BLaER1 treated with 17β-estradiol and CSF1 and Interleukin-3, amounts not matched to agents 10 nM and 100 nM (cell line): ENCODE results near the gene ZNF280C.
"Not testable (repeated sequence)": the region's sequence is repeated elsewhere in the genome, so short reads cannot be mapped to it uniquely, and the experiment has no call there.

Experiments
- H3K27ac ChIP-seq, 11 experiments: shearing (Covaris generic); formaldehyde crosslinking; 2 replicates each; pipeline ENCODE4 v1.8.1; 2022
- H3K27me3 ChIP-seq, 11 experiments: shearing (Covaris generic); formaldehyde crosslinking; 2 replicates each; pipeline ENCODE4 v1.8.1; 2022
- H3K36me3 ChIP-seq, 11 experiments: shearing (Covaris generic); formaldehyde crosslinking; 2 replicates each; pipeline ENCODE4 v1.8.1; 2022
- H3K4me1 ChIP-seq, 10 experiments: shearing (Covaris generic); formaldehyde crosslinking; 2 replicates each; pipeline ENCODE4 v1.8.1; 2022
- H3K4me2 ChIP-seq, 11 experiments: shearing (Covaris generic); formaldehyde crosslinking; 2 replicates each; pipeline ENCODE4 v1.8.1; 2022
- H3K4me3 ChIP-seq, 10 experiments: shearing (Covaris generic); formaldehyde crosslinking; 2 replicates each; pipeline ENCODE4 v1.8.1; 2022
- H3K9ac ChIP-seq, 11 experiments: shearing (Covaris generic); formaldehyde crosslinking; 2 replicates each; pipeline ENCODE4 v1.8.1; 2022
- H3K9me3 ChIP-seq, 11 experiments: shearing (Covaris generic); formaldehyde crosslinking; replicated peaks in 1 of 11; 2 replicates each; pipeline ENCODE4 v1.8.1; 2022
- H4K20me1 ChIP-seq, 11 experiments: shearing (Covaris generic); formaldehyde crosslinking; 2 replicates each; pipeline ENCODE4 v1.8.1; 2022
- Cebpa-rat ChIP-seq, 11 experiments: shearing (Covaris generic); IDR thresholded peaks; 2 replicates each; pipeline ENCODE4 v1.8.1; 2022

ZNF280C gene

GRCh38 chrX:130247996-130248395 is 20.7 kb downstream of the ZNF280C start:
- TF ChIP-seq Cebpa-rat (IDR thresholded peaks at IDR 0.05) = no peak
- no peak overlapping the region for H3K4me3 ChIP-seq
- H3K36me3 ChIP-seq = peaks cover 6 to 60% (median 28%) of the 10 kb centered on the region in 11 experiments
- H3K4me1 ChIP-seq = no peaks in the 10 kb centered on the region
- H3K9me3 ChIP-seq = no peaks in the 10 kb centered on the region
- no peak overlapping the region for H3K9ac ChIP-seq
- no peak overlapping the region for H3K4me2 ChIP-seq
- H4K20me1 ChIP-seq = peaks cover 0 to 37% (median 11%) of the 10 kb centered on the region in 11 experiments; a peak in 11 of 22 replicates
- H3K27me3 ChIP-seq = peaks cover 68 to 100% (median 95%) of the 10 kb centered on the region in 11 experiments
- H3K27ac ChIP-seq = no peak overlapping the region

- H3K9ac ChIP-seq = no peak overlapping the region
- no peak overlapping the region for H3K4me2 ChIP-seq
- no peak for TF ChIP-seq Cebpa-rat (IDR thresholded peaks at IDR 0.05)
- peaks cover 0 to 26% (median 11%) of the 10 kb centered on the region in 11 experiments; a peak in 11 of 22 replicates for H4K20me1 ChIP-seq
- H3K4me3 ChIP-seq = no peak overlapping the region
- no peak overlapping the region for H3K27ac ChIP-seq
- H3K36me3 ChIP-seq = peaks cover 17 to 76% (median 39%) of the 10 kb centered on the region in 11 experiments
- H3K9me3 ChIP-seq = no peaks in the 10 kb centered on the region
- peaks cover 75 to 98% (median 93%) of the 10 kb centered on the region in 11 experiments for H3K27me3 ChIP-seq
- H3K4me1 ChIP-seq = no peaks in the 10 kb centered on the region
These were observed 22.6 kb downstream of the ZNF280C start for GRCh38 chrX:130246084-130246483.

- H3K9me3 ChIP-seq = no peaks in the 10 kb centered on the region
- H3K9ac ChIP-seq = no peak overlapping the region
- H3K27me3 ChIP-seq = peaks cover 81 to 98% (median 93%) of the 10 kb centered on the region in 11 experiments
- H3K4me3 ChIP-seq = no peak overlapping the region
- H3K36me3 ChIP-seq = peaks cover 20 to 82% (median 41%) of the 10 kb centered on the region in 11 experiments
- no peak overlapping the region for H3K4me2 ChIP-seq
- no peak for TF ChIP-seq Cebpa-rat (IDR thresholded peaks at IDR 0.05)
- H3K4me1 ChIP-seq = no peaks in the 10 kb centered on the region
- no peak overlapping the region for H3K27ac ChIP-seq
- H4K20me1 ChIP-seq = peaks cover 0 to 25% (median 11%) of the 10 kb centered on the region in 11 experiments; a peak in 11 of 22 replicates
These were observed 23.3 kb downstream of the ZNF280C start for GRCh38 chrX:130245441-130245840.

- Histone ChIP-seq H3K36me3 (peaks cover 17 to 94% (median 58%) of the 10 kb centered on the region in 11 experiments; a peak in 19 of 22 replicates), H3K27me3 (peaks cover 73 to 99% (median 96%) of the 10 kb centered on the region in 11 experiments)
- not testable (repeated sequence) for H3K4me3 ChIP-seq, H3K9ac ChIP-seq, H3K4me1 ChIP-seq, H3K27ac ChIP-seq, H4K20me1 ChIP-seq, H3K9me3 ChIP-seq, H3K4me2 ChIP-seq
These were observed 37.5 kb downstream of the ZNF280C start for GRCh38 chrX:130231184-130231583.

- TF ChIP-seq Cebpa-rat (IDR thresholded peaks at IDR 0.05) = no peak
- Histone ChIP-seq H3K27ac (no peak overlapping the region), H3K27me3 (peaks cover 74 to 100% (median 98%) of the 10 kb centered on the region in 11 experiments), H3K4me3 (no peak overlapping the region), H3K9ac (no peak overlapping the region), H3K4me2 (no peak overlapping the region), H4K20me1 (peaks cover 0 to 8% (median 0%) of the 10 kb centered on the region in 11 experiments; a peak in 1 of 22 replicates), H3K9me3 (peaks cover 0 to 6% (median 3%) of the 10 kb centered on the region in 11 experiments; a peak in 4 of 22 replicates), H3K4me1 (no peaks in the 10 kb centered on the region), H3K36me3 (peaks cover 22 to 94% (median 58%) of the 10 kb centered on the region in 11 experiments; a peak in 21 of 22 replicates)
These were observed 39.8 kb downstream of the ZNF280C start for GRCh38 chrX:130228871-130229270.

- no peak overlapping the region for H3K9ac ChIP-seq
- H3K27ac ChIP-seq = no peak overlapping the region
- peak in 1 of 11 experiments; percentile 11; a peak in 1 of 22 replicates for TF ChIP-seq Cebpa-rat (IDR thresholded peaks at IDR 0.05)
- H3K4me3 ChIP-seq = no peak overlapping the region
- H4K20me1 ChIP-seq = peaks cover 0 to 8% (median 0%) of the 10 kb centered on the region in 11 experiments; a peak in 4 of 22 replicates
- no peak overlapping the region for H3K4me2 ChIP-seq
- no peaks in the 10 kb centered on the region for H3K4me1 ChIP-seq
- peaks cover 11 to 71% (median 40%) of the 10 kb centered on the region in 11 experiments; a peak in 20 of 22 replicates for H3K36me3 ChIP-seq
- no peaks in the 10 kb centered on the region for H3K9me3 ChIP-seq
- peaks cover 88 to 100% (median 98%) of the 10 kb centered on the region in 11 experiments for H3K27me3 ChIP-seq
These were observed 43.9 kb downstream of the ZNF280C start for GRCh38 chrX:130224810-130225209.

- no peak overlapping the region for H3K9ac ChIP-seq
- no peak overlapping the region for H3K4me3 ChIP-seq
- H4K20me1 ChIP-seq = peaks cover 0 to 3% (median 0%) of the 10 kb centered on the region in 11 experiments; a peak in 5 of 22 replicates
- no peaks in the 10 kb centered on the region for H3K4me1 ChIP-seq
- H3K27me3 ChIP-seq = peaks cover 66 to 98% (median 90%) of the 10 kb centered on the region in 11 experiments
- H3K36me3 ChIP-seq = peaks cover 14 to 89% (median 53%) of the 10 kb centered on the region in 11 experiments
- no peak for TF ChIP-seq Cebpa-rat (IDR thresholded peaks at IDR 0.05)
- no peak overlapping the region for H3K4me2 ChIP-seq
- no peak overlapping the region for H3K27ac ChIP-seq
- H3K9me3 ChIP-seq = peaks cover 0 to 10% (median 0%) of the 10 kb centered on the region in 11 experiments; a peak in 2 of 22 replicates
These were observed 52.4 kb downstream of the ZNF280C start for GRCh38 chrX:130216320-130216719.

- Histone ChIP-seq H3K4me3 (no peak overlapping the region), H3K27me3 (peaks cover 64 to 98% (median 89%) of the 10 kb centered on the region in 11 experiments), H3K4me1 (no peaks in the 10 kb centered on the region), H3K4me2 (no peak overlapping the region), H3K27ac (no peak overlapping the region), H3K9ac (no peak overlapping the region), H4K20me1 (peaks cover 0 to 4% (median 0%) of the 10 kb centered on the region in 11 experiments; a peak in 2 of 22 replicates), H3K36me3 (peaks cover 19 to 95% (median 59%) of the 10 kb centered on the region in 11 experiments), H3K9me3 (peaks cover 0 to 10% (median 0%) of the 10 kb centered on the region in 11 experiments; a peak in 2 of 22 replicates)
- no peak for TF ChIP-seq Cebpa-rat (IDR thresholded peaks at IDR 0.05)
These were observed 55.3 kb downstream of the ZNF280C start for GRCh38 chrX:130213376-130213775.

- peaks cover 61 to 99% (median 92%) of the 10 kb centered on the region in 11 experiments for H3K27me3 ChIP-seq
- peaks cover 0 to 10% (median 0%) of the 10 kb centered on the region in 11 experiments; a peak in 2 of 22 replicates for H3K9me3 ChIP-seq
- H3K27ac ChIP-seq = no peak overlapping the region
- H4K20me1 ChIP-seq = peaks cover 0 to 4% (median 0%) of the 10 kb centered on the region in 11 experiments; a peak in 2 of 22 replicates
- H3K4me1 ChIP-seq = no peaks in the 10 kb centered on the region
- no peak overlapping the region for H3K9ac ChIP-seq
- TF ChIP-seq Cebpa-rat (IDR thresholded peaks at IDR 0.05) = no peak
- peaks cover 19 to 95% (median 51%) of the 10 kb centered on the region in 11 experiments for H3K36me3 ChIP-seq
- no peak overlapping the region for H3K4me3 ChIP-seq
- H3K4me2 ChIP-seq = no peak overlapping the region
These were observed 56.3 kb downstream of the ZNF280C start for GRCh38 chrX:130212371-130212770.
